Measurements from ENCODE around the gene ATOSB. TPM values are rescaled to one million over a fixed set of nuclear protein-coding genes. Genes with fewer than 3 reads are reported as not detected.

The ATOSB gene
- total RNA-seq, 4 donors from 2014 or later: 16.7 to 27.9 (median 19.4) TPM

- intact Hi-C loops (cut with DNase I; ENCODE audit: low total_unique reads): loop anchor here (5.0 kb wide), 1 partner anchor 361 kb away; no protein-coding TSS in a partner anchor
- TF ChIP-seq CTCF (IDR thresholded peaks at IDR 0.05) (no peak), POLR2A (IDR thresholded peaks at IDR 0.05) (no peak)
These were observed 856 bp upstream of the ATOSB start for GRCh38 chr9:35116539-35116897.

GRCh38 chr9:35114840-35115628 is 628 bp downstream of the ATOSB start:
- 5 to 9% methylated on average over 12 of the region's 12 CpGs for WGBS, 2 donors
- intact Hi-C loops (cut with DNase I; ENCODE audit: low total_unique reads): loop anchor here (5.0 kb wide), 1 partner anchor 362 kb away; no protein-coding TSS in a partner anchor
- peak overlapping the region; percentile 32 for H3K4me3 ChIP-seq (ENCODE audit: low read depth, poor library complexity, severe bottlenecking)
- TF ChIP-seq POLR2A (IDR thresholded peaks at IDR 0.05) (no peak), CTCF (IDR thresholded peaks at IDR 0.05) (no peak)
- DNase-seq (ENCODE audit: low spot score in 2 of 2): peak; percentile 73 to 94

More at GRCh38 chr9:35116539-35116897, 856 bp upstream of the ATOSB start:
- DNase-seq (ENCODE audit: low spot score in 2 of 2): no peak
- WGBS, 2 donors: 1% methylated on average over 12 of the region's 12 CpGs
- peak overlapping the region; percentile 41 for H3K4me3 ChIP-seq (ENCODE audit: low read depth, poor library complexity, severe bottlenecking)

GRCh38 chr9:35114113-35114839 is 1.4 kb downstream of the ATOSB start:
- H3K4me3 ChIP-seq (ENCODE audit: low read depth, poor library complexity, severe bottlenecking): peak overlapping the region; percentile 10
- peak; percentile 93 to 97 for DNase-seq (ENCODE audit: low spot score in 2 of 2)
- TF ChIP-seq POLR2A (IDR thresholded peaks at IDR 0.05): no peak
- TF ChIP-seq CTCF (IDR thresholded peaks at IDR 0.05): no peak
- intact Hi-C loops (cut with DNase I; ENCODE audit: low total_unique reads): no loop called here
- 0 to 2% methylated on average over 5 of the region's 5 CpGs for WGBS, 2 donors

GRCh38 chr9:35112257-35113020 is 3.2 kb downstream of the ATOSB start:
- intact Hi-C loops (cut with DNase I; ENCODE audit: low total_unique reads): no loop called here
- DNase-seq (ENCODE audit: low spot score in 2 of 2): peak; percentile 76 to 86
- WGBS, 2 donors: 61 to 66% methylated on average over 3 of the region's 3 CpGs
- H3K4me3 ChIP-seq (ENCODE audit: low read depth, poor library complexity, severe bottlenecking): no peak overlapping the region
- no peak for TF ChIP-seq POLR2A (IDR thresholded peaks at IDR 0.05)
- no peak for TF ChIP-seq CTCF (IDR thresholded peaks at IDR 0.05)

GRCh38 chr9:35111001-35111933 is 4.4 kb downstream of the ATOSB start:
- 2% methylated on average over 27 to 35 of the region's 57 CpGs for WGBS, 2 donors
- peak overlapping the region; percentile 64 for H3K4me3 ChIP-seq (ENCODE audit: low read depth, poor library complexity, severe bottlenecking)
- DNase-seq (ENCODE audit: low spot score in 2 of 2): peak; percentile 98 to 99
- intact Hi-C loops (cut with DNase I; ENCODE audit: low total_unique reads): no loop called here
- TF ChIP-seq CTCF (IDR thresholded peaks at IDR 0.05) (no peak), POLR2A (IDR thresholded peaks at IDR 0.05) (no peak)

Data from lower leg skin (tissue), 4 donors.